Measurements from ENCODE around the gene BPGM.

BPGM gene

GRCh38 chr7:134707663-134708378, 61.2 kb downstream of the BPGM start:
- TF ChIP-seq CTCF (IDR thresholded peaks at IDR 0.05) = no peak
- H3K4me3 Mint-ChIP-seq = no peak overlapping the region
- DNase-seq = no peak
- H3K27ac Mint-ChIP-seq = no peak overlapping the region
- peaks cover 16% of the 10 kb centered on the region for H3K4me1 Mint-ChIP-seq
- H3K9me3 Mint-ChIP-seq = no peaks in the 10 kb centered on the region
- no peaks in the 10 kb centered on the region for H3K27me3 Mint-ChIP-seq (ENCODE audit: low read depth, poor library complexity)
- no peaks in the 10 kb centered on the region for H3K36me3 Mint-ChIP-seq (ENCODE audit: low read depth)

- Mint-ChIP-seq H3K27me3 (ENCODE audit: low read depth, poor library complexity) (no peaks in the 10 kb centered on the region), H3K4me1 (peaks cover 7% of the 10 kb centered on the region), H3K36me3 (ENCODE audit: low read depth) (no peaks in the 10 kb centered on the region), H3K27ac (no peak overlapping the region), H3K4me3 (no peak overlapping the region), H3K9me3 (no peaks in the 10 kb centered on the region)
- no peak for TF ChIP-seq CTCF (IDR thresholded peaks at IDR 0.05)
- DNase-seq = no peak
These were observed 62.0 kb downstream of the BPGM start for GRCh38 chr7:134708692-134709091.

GRCh38 chr7:134709197-134709596, 62.5 kb downstream of the BPGM start:
- TF ChIP-seq CTCF (IDR thresholded peaks at IDR 0.05) = no peak
- no peak for DNase-seq
- no peak overlapping the region for H3K27ac Mint-ChIP-seq
- no peaks in the 10 kb centered on the region for H3K36me3 Mint-ChIP-seq (ENCODE audit: low read depth)
- H3K4me1 Mint-ChIP-seq = peaks cover 2% of the 10 kb centered on the region
- no peaks in the 10 kb centered on the region for H3K9me3 Mint-ChIP-seq
- no peaks in the 10 kb centered on the region for H3K27me3 Mint-ChIP-seq (ENCODE audit: low read depth, poor library complexity)
- no peak overlapping the region for H3K4me3 Mint-ChIP-seq

GRCh38 chr7:134710511-134710853, 63.8 kb downstream of the BPGM start:
- H3K36me3 Mint-ChIP-seq (ENCODE audit: low read depth) = no peaks in the 10 kb centered on the region
- no peak overlapping the region for H3K27ac Mint-ChIP-seq
- H3K9me3 Mint-ChIP-seq = no peaks in the 10 kb centered on the region
- DNase-seq = no peak
- H3K4me1 Mint-ChIP-seq = no peaks in the 10 kb centered on the region
- H3K27me3 Mint-ChIP-seq (ENCODE audit: low read depth, poor library complexity) = no peaks in the 10 kb centered on the region
- no peak overlapping the region for H3K4me3 Mint-ChIP-seq
- no peak for TF ChIP-seq CTCF (IDR thresholded peaks at IDR 0.05)

GRCh38 chr7:134710854-134711624, 64.4 kb downstream of the BPGM start:
- Mint-ChIP-seq H3K9me3 (no peaks in the 10 kb centered on the region), H3K4me3 (no peak overlapping the region), H3K27ac (peak overlapping the region; percentile 69), H3K4me1 (no peaks in the 10 kb centered on the region), H3K36me3 (ENCODE audit: low read depth) (no peaks in the 10 kb centered on the region), H3K27me3 (ENCODE audit: low read depth, poor library complexity) (no peaks in the 10 kb centered on the region)
- DNase-seq = no peak
- TF ChIP-seq CTCF (IDR thresholded peaks at IDR 0.05) = no peak

- no peaks in the 10 kb centered on the region for H3K36me3 Mint-ChIP-seq (ENCODE audit: low read depth)
- no peak overlapping the region for H3K4me3 Mint-ChIP-seq
- H3K9me3 Mint-ChIP-seq = no peaks in the 10 kb centered on the region
- no peaks in the 10 kb centered on the region for H3K4me1 Mint-ChIP-seq
- no peak for TF ChIP-seq CTCF (IDR thresholded peaks at IDR 0.05)
- H3K27ac Mint-ChIP-seq = no peak overlapping the region
- H3K27me3 Mint-ChIP-seq (ENCODE audit: low read depth, poor library complexity) = no peaks in the 10 kb centered on the region
- DNase-seq = no peak
These were observed 65.5 kb downstream of the BPGM start for GRCh38 chr7:134712196-134712595.
